Thyroid gland (tissue), 4 donors: ENCODE data around the gene ANKRD13B. TPM values are rescaled to one million over a fixed set of nuclear protein-coding genes. Genes with fewer than 3 reads are reported as not detected.
A peak's percentile ranks its signal among the peaks of the same experiment; 100 is the strongest.

ENCODE experiments used
- DNase-seq, 2 donors: peaks; one replicate each; pipeline ENCODE4 v3.0.0-alpha.2; 2019
- H3K27ac ChIP-seq, 3 donors: fragments of 200-600 bp; sonication (generic); 1 replicate in 2 of 3; 2 replicates in 1 of 3; pipeline ENCODE4 v1.5.1; 2016 to 2019; ENCODE audit warnings: mild to moderate bottlenecking in 1 of 3, moderate library complexity in 1 of 3
- H3K27me3 ChIP-seq: fragments of 200-600 bp; sonication (generic); one replicate; pipeline ENCODE4 v1.5.1; 2019
- H3K36me3 ChIP-seq, 2 donors: fragments of 200-600 bp; sonication (generic); one replicate each; pipeline ENCODE4 v1.5.1; 2016 to 2019
- H3K4me1 ChIP-seq, 2 donors: fragments of 200-600 bp; sonication (generic); one replicate each; pipeline ENCODE4 v1.5.1; 2017 to 2019
- H3K4me3 ChIP-seq, 3 donors: fragments of 200-600 bp; sonication (generic); replicated peaks in 1 of 3; 1 replicate in 2 of 3; 2 replicates in 1 of 3; pipeline ENCODE4 v1.5.1; 2016; ENCODE audit warnings: mild to moderate bottlenecking in 1 of 3
- H3K9me3 ChIP-seq: fragments of 200-600 bp; sonication (generic); one replicate; pipeline ENCODE4 v1.5.1; 2017
- POLR2A ChIP-seq, 2 donors: fragments of 450-650 bp; IDR thresholded peaks; one replicate each; pipeline ENCODE4 v1.6.1; 2017; ENCODE audit warnings: antibody characterized with exemption in 2 of 2, mild to moderate bottlenecking in 2 of 2, moderate library complexity in 1 of 2
- WGBS, 2 donors: methylation state at CpG; one replicate each; pipeline ENCODE4 v1.1.5; 2017; 5-methylcytosine and 5-hydroxymethylcytosine counted together
- intact Hi-C: fragments of 100-400 bp; cut with DNase I; formaldehyde crosslinking; loops from one replicate; pipeline ENCODE4 v1.15.1; 2023
- total RNA-seq, 4 donors: library from RNA; depleted of rRNA; stranded (reverse); fragments of >200 nt; gene quantifications; one replicate each; pipeline ENCODE4 v1.2.3, GENCODE V29; 2016
- TF ChIP-seq, protein P1 (sequence below), 6 experiments: fragments of 200-600 bp in 3 of 6; fragments of 450-650 bp in 3 of 6; sonication (generic) in 3 of 6; IDR thresholded peaks; one replicate each; pipeline ENCODE4 v1.5.1; 2016 to 2019; ENCODE audit warnings: antibody characterized with exemption in 6 of 6, mild to moderate bottlenecking in 2 of 6, inconsistent platforms in 1 of 6, moderate library complexity in 1 of 6

ANKRD13B gene
- total RNA-seq, 4 donors from 2014 or later, result 1.6 to 5.8 (median 3.1) TPM

DNA sequence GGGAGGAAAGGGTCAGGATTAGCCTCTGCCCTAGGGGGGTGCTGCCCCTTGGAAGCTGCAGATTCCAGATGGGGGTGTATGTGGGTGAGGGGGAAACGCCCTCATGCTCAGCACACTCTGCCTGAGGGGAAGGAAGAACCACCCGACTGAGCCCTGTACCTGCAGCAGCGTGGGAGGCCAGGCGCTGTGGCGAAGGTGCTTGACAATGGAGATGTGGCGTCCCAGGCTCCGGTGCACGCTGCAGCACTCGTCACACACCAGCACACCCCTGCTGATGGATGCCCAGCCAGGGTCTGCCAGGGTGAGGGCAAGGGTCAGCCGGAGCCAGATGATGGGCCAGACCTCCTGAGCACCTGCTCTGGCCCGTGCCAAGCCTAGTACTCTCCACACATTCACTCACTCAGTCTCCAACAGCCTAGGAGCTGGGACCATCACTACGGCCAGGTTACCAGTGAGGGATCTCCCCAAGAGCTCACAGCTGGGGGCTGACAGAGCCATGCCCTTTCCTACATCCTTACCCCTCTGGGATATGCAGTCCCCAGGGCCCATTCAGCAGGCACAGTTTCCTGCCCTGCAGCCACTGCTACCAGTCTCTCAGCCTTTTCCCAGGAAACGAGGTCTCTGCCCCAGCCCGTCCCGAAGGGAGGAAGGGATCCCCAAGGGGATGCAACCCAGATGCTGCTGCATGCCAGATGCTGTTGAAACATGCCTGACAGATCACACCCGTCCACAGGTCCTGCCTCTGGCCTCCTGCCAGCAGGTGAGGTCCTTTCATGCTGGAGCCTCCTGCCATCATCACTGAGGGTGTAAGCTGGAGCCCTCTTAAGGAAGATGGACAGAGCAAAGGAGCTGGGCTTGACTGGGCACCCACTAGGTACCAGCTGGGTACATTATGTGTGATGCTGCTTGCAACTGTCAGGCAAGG is 9.3 kb upstream of the ANKRD13B start:
- intact Hi-C loops, result loop anchor here (5.0 to 10.0 kb wide), 3 partner anchors 34 to 351 kb away; partner anchors contain the start of gene SSH2

DNA sequence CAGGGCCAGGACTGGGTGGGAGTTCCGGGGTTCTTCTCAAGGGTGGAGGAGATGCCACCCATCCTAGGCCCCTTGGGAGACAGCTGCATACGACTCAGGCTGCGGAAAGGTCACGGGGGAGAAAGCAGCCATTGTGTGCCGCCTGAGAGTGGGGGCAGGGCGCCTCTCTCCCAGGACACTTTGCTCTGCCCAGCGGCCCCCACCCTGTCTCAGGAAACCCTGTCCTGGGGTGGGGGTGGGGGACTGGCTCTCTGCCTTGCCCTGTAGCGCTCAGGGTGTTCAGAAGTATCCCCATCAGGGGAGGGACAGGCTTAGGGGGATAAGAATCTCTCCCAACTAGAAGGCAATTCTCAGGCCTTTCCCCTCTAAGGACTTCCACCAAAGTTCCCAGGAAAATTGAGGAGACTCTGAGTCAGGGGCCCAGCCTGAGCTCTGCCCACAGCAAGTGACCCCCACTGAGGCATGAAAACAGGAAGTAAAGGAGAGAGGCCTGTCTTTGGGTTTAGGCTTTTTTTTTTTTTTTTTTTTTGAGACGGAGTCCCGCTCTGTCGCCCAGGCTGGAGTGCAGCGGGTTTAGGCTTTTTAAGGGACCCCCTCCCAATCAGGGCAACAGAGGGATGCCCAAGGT is 8.4 kb upstream of the ANKRD13B start:
- Histone ChIP-seq H3K27ac (peak overlapping the region; percentile 9 to 63 (median 25)), H3K9me3 (no peaks in the 10 kb centered on the region), H3K4me1 (peaks cover 19 to 34% of the 10 kb centered on the region in 2 donors), H3K27me3 (no peaks in the 10 kb centered on the region), H3K36me3 (no peaks in the 10 kb centered on the region), H3K4me3 (no peak overlapping the region)
- 59 to 74% methylated on average over 12 of the region's 12 CpGs for WGBS, 2 donors
- TF ChIP-seq POLR2A (IDR thresholded peaks at IDR 0.05), result no peak
- TF ChIP-seq, protein P1, sequence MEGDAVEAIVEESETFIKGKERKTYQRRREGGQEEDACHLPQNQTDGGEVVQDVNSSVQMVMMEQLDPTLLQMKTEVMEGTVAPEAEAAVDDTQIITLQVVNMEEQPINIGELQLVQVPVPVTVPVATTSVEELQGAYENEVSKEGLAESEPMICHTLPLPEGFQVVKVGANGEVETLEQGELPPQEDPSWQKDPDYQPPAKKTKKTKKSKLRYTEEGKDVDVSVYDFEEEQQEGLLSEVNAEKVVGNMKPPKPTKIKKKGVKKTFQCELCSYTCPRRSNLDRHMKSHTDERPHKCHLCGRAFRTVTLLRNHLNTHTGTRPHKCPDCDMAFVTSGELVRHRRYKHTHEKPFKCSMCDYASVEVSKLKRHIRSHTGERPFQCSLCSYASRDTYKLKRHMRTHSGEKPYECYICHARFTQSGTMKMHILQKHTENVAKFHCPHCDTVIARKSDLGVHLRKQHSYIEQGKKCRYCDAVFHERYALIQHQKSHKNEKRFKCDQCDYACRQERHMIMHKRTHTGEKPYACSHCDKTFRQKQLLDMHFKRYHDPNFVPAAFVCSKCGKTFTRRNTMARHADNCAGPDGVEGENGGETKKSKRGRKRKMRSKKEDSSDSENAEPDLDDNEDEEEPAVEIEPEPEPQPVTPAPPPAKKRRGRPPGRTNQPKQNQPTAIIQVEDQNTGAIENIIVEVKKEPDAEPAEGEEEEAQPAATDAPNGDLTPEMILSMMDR (IDR thresholded peaks at IDR 0.05), result no peak
- intact Hi-C loops, result loop anchor here (5.0 to 10.0 kb wide), 3 partner anchors 33 to 350 kb away; partner anchors contain the start of gene SSH2
- DNase-seq, result no peak

More for the DNA sequence above, 9.3 kb upstream of the ANKRD13B start:
- no peak for DNase-seq
- no peaks in the 10 kb centered on the region for H3K9me3 ChIP-seq
- peaks cover 0 to 4% of the 10 kb centered on the region in 2 donors for H3K36me3 ChIP-seq
- H3K27ac ChIP-seq, result no peak overlapping the region
- TF ChIP-seq, protein P1 (IDR thresholded peaks at IDR 0.05), result no peak
- TF ChIP-seq POLR2A (IDR thresholded peaks at IDR 0.05), result no peak
- H3K4me1 ChIP-seq, result peaks cover 17 to 34% of the 10 kb centered on the region in 2 donors
- no peaks in the 10 kb centered on the region for H3K27me3 ChIP-seq
- 84 to 91% methylated on average over 13 of the region's 16 CpGs for WGBS, 2 donors
- no peak overlapping the region for H3K4me3 ChIP-seq

DNA sequence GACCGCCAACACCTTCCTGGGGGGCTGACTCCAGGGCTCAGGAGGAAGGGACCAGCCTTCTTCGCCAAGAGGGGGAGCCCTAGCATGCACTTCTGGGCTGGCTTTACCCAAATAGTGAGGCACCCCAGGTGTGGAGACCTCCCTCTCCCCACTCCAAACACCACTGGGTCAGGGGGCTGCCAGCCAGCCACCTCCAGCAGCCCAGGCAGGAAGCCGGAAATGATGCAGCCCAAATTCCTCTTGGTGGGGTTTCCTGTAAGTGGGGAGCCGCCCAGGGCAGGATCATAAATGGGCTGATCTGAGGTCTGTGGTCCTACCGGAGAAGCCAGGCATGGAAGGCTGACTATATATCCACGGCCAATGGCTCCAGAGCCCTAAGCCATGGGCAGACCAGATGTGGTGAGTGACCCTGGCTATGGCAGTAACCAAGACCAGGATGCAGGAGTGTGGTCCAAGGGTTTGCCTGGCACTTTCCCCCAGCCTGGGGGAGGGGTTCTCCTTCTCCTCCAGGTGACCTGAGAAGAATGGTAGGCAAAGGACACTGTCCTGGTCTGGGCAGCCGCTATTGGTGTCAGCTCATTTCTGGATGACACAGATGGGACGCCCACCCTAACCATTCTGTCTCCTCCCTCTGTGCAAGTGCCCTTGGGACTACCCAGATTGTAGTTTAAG is 7.7 kb upstream of the ANKRD13B start:
- intact Hi-C loops, result loop anchor here (10.0 kb wide), 1 partner anchor 350 kb away; the partner anchor contains the start of gene SSH2
- Histone ChIP-seq H3K4me3 (no peak overlapping the region), H3K4me1 (peaks cover 24 to 40% of the 10 kb centered on the region in 2 donors), H3K27me3 (no peaks in the 10 kb centered on the region), H3K27ac (peak overlapping the region; percentile 25 to 63 (median 50)), H3K9me3 (no peaks in the 10 kb centered on the region), H3K36me3 (no peaks in the 10 kb centered on the region)
- 76 to 93% methylated on average over 3 to 5 of the region's 8 CpGs for WGBS, 2 donors
- no peak for DNase-seq
- TF ChIP-seq, protein P1 (IDR thresholded peaks at IDR 0.05), result peak in 1 of 6 experiments; percentile 11
- TF ChIP-seq POLR2A (IDR thresholded peaks at IDR 0.05), result no peak

DNA sequence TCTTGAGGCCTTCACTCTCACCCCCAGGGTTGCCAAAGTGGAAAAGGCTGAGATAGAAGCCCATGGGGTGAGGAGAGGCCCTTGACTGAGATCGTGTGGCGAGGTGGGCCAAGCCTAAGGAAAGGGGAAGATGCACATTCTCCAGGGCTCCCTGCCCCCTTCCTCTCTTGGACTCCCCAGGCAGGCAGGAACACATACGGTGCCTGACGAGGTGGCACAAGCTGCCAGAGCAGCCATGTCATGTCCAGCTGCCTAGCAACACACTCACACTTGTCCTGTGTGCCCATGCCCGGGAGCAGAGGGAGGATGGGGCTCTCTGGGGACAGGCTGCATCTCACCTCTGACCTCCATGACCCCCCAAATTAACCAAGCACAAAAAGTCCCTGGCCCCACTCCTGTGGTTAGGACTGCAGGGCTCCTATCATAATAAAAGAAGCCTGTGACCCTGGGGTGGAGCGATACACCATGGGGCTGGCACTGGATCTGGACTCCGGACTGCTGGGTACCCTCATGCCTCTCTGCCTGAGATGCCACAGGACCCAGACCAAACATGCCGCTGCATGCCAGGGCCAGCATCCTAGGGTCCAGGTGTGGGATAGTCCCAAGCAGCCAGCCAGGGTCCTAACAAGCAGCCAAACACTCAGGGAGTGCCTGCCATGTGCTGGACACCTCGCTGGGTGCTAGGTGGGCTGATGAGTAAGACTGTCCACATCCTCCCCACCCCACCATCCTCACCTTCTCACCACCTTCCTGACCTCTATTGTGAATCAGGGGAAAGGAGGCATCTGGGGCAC is 6.1 kb upstream of the ANKRD13B start:
- Histone ChIP-seq H3K27me3 (no peaks in the 10 kb centered on the region), H3K4me3 (no peak overlapping the region), H3K9me3 (no peaks in the 10 kb centered on the region), H3K36me3 (no peaks in the 10 kb centered on the region), H3K27ac (peak overlapping the region in 1 of 3 donors; percentile 78), H3K4me1 (peaks cover 38 to 55% of the 10 kb centered on the region in 2 donors)
- WGBS, 2 donors, result 48 to 80% methylated on average over 3 to 4 of the region's 9 CpGs
- DNase-seq, result no peak
- intact Hi-C loops, result loop anchor here (10.0 kb wide), 1 partner anchor 348 kb away; the partner anchor contains the start of gene SSH2
- no peak for TF ChIP-seq POLR2A (IDR thresholded peaks at IDR 0.05)
- TF ChIP-seq, protein P1 (IDR thresholded peaks at IDR 0.05), result no peak
